K562 (cell line): ENCODE results near the gene SETD3.

ENCODE experiments used
- AFF1 ChIP-seq, 2 experiments: fragments of 450-650 bp; IDR thresholded peaks; 2 replicates each; pipeline ENCODE4 v1.6.1; 2018; ENCODE audit warnings: mild to moderate bottlenecking in 2 of 2, low read depth in 1 of 2; ENCODE audit not compliant: partially characterized antibody in 2 of 2
- JUN ChIP-seq, 2 experiments: sonication (generic) in 1 of 2; formaldehyde crosslinking in 1 of 2; IDR thresholded peaks; 2 replicates each; pipeline versions ENCODE4 v1.6.1 to v1.8.0; 2012 to 2022; ENCODE audit warnings: borderline replicate concordance in 2 of 2, mild to moderate bottlenecking in 2 of 2, improper control_type of control experiment in 1 of 2, low read depth in 1 of 2, low read length in 1 of 2, missing genetic modification reagents in 1 of 2
- PCBP2 ChIP-seq: fragments of 200-400 bp; formaldehyde crosslinking; IDR thresholded peaks from 2 replicates; pipeline ENCODE4 v1.6.1; 2018; ENCODE audit warnings: low read length, low read depth, mild to moderate bottlenecking, moderate library complexity; ENCODE audit not compliant: poor library complexity, severe bottlenecking
- POLR2A ChIP-seq: fragments of 450-650 bp; conservative IDR thresholded peaks from 2 replicates; pipeline ENCODE4 v1.6.1; 2016
- PYGO2 ChIP-seq: fragments of 450-650 bp; IDR thresholded peaks from 2 replicates; pipeline ENCODE4 v1.6.1; 2016; ENCODE audit warnings: mild to moderate bottlenecking, missing genetic modification characterization, moderate library complexity, missing compliant biosample characterization
- SMARCC2 ChIP-seq: fragments of 450-650 bp; IDR thresholded peaks from 2 replicates; pipeline ENCODE4 v1.6.1; 2017; ENCODE audit warnings: antibody characterized with exemption, moderate library complexity, mild to moderate bottlenecking, low read depth
- ZC3H4 ChIP-seq: sonication (generic); formaldehyde crosslinking; IDR thresholded peaks from 2 replicates; pipeline ENCODE4 v1.9.0; 2021; ENCODE audit warnings: missing genetic modification reagents, borderline replicate concordance
- ZNF311 ChIP-seq: fragments of 250-450 bp; sonication (Bioruptor Pico); IDR thresholded peaks from 2 replicates; pipeline ENCODE4 v1.4.0; 2020; ENCODE audit warnings: mild to moderate bottlenecking, moderate library complexity
- TF ChIP-seq, protein P1 (sequence below): fragments of 250-450 bp; sonication (Bioruptor Pico); IDR thresholded peaks from 2 replicates; pipeline ENCODE4 v1.4.0; 2020; ENCODE audit warnings: borderline replicate concordance
- TF ChIP-seq, protein P2 (sequence below): fragments of 200-600 bp; sonication (generic); IDR thresholded peaks from one replicate; pipeline ENCODE4 v1.6.1; 2012; ENCODE audit warnings: mild to moderate bottlenecking, low read depth, low read length, inconsistent platforms
- TF ChIP-seq, protein P3 (sequence below): sonication (generic); formaldehyde crosslinking; IDR thresholded peaks from 2 replicates; pipeline ENCODE4 v1.8.1; 2023; ENCODE audit warnings: mild to moderate bottlenecking, missing genetic modification reagents
- TF ChIP-seq, protein P4 (sequence below): fragments of 450-650 bp; formaldehyde crosslinking; IDR thresholded peaks from 2 replicates; pipeline ENCODE4 v1.4.0; 2022; ENCODE audit warnings: missing genetic modification characterization

GRCh38 chr14:99512110-99512449 is 31.4 kb upstream of the SETD3 start:
- TF ChIP-seq, protein P1, sequence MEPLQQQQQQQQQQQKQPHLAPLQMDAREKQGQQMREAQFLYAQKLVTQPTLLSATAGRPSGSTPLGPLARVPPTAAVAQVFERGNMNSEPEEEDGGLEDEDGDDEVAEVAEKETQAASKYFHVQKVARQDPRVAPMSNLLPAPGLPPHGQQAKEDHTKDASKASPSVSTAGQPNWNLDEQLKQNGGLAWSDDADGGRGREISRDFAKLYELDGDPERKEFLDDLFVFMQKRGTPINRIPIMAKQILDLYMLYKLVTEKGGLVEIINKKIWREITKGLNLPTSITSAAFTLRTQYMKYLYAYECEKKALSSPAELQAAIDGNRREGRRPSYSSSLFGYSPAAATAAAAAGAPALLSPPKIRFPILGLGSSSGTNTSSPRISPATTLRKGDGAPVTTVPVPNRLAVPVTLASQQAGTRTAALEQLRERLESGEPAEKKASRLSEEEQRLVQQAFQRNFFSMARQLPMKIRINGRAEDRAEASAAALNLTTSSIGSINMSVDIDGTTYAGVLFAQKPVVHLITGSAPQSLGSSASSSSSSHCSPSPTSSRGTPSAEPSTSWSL (CRISPR knock-in tag), result no peak
- TF ChIP-seq POLR2A, result no peak
- TF ChIP-seq AFF1 (IDR thresholded peaks at IDR 0.05; ENCODE audit: low read depth in 1 of 2, partially characterized antibody in 2 of 2), result no peak
- no peak for TF ChIP-seq PYGO2 (tag)
- TF ChIP-seq, protein P2, sequence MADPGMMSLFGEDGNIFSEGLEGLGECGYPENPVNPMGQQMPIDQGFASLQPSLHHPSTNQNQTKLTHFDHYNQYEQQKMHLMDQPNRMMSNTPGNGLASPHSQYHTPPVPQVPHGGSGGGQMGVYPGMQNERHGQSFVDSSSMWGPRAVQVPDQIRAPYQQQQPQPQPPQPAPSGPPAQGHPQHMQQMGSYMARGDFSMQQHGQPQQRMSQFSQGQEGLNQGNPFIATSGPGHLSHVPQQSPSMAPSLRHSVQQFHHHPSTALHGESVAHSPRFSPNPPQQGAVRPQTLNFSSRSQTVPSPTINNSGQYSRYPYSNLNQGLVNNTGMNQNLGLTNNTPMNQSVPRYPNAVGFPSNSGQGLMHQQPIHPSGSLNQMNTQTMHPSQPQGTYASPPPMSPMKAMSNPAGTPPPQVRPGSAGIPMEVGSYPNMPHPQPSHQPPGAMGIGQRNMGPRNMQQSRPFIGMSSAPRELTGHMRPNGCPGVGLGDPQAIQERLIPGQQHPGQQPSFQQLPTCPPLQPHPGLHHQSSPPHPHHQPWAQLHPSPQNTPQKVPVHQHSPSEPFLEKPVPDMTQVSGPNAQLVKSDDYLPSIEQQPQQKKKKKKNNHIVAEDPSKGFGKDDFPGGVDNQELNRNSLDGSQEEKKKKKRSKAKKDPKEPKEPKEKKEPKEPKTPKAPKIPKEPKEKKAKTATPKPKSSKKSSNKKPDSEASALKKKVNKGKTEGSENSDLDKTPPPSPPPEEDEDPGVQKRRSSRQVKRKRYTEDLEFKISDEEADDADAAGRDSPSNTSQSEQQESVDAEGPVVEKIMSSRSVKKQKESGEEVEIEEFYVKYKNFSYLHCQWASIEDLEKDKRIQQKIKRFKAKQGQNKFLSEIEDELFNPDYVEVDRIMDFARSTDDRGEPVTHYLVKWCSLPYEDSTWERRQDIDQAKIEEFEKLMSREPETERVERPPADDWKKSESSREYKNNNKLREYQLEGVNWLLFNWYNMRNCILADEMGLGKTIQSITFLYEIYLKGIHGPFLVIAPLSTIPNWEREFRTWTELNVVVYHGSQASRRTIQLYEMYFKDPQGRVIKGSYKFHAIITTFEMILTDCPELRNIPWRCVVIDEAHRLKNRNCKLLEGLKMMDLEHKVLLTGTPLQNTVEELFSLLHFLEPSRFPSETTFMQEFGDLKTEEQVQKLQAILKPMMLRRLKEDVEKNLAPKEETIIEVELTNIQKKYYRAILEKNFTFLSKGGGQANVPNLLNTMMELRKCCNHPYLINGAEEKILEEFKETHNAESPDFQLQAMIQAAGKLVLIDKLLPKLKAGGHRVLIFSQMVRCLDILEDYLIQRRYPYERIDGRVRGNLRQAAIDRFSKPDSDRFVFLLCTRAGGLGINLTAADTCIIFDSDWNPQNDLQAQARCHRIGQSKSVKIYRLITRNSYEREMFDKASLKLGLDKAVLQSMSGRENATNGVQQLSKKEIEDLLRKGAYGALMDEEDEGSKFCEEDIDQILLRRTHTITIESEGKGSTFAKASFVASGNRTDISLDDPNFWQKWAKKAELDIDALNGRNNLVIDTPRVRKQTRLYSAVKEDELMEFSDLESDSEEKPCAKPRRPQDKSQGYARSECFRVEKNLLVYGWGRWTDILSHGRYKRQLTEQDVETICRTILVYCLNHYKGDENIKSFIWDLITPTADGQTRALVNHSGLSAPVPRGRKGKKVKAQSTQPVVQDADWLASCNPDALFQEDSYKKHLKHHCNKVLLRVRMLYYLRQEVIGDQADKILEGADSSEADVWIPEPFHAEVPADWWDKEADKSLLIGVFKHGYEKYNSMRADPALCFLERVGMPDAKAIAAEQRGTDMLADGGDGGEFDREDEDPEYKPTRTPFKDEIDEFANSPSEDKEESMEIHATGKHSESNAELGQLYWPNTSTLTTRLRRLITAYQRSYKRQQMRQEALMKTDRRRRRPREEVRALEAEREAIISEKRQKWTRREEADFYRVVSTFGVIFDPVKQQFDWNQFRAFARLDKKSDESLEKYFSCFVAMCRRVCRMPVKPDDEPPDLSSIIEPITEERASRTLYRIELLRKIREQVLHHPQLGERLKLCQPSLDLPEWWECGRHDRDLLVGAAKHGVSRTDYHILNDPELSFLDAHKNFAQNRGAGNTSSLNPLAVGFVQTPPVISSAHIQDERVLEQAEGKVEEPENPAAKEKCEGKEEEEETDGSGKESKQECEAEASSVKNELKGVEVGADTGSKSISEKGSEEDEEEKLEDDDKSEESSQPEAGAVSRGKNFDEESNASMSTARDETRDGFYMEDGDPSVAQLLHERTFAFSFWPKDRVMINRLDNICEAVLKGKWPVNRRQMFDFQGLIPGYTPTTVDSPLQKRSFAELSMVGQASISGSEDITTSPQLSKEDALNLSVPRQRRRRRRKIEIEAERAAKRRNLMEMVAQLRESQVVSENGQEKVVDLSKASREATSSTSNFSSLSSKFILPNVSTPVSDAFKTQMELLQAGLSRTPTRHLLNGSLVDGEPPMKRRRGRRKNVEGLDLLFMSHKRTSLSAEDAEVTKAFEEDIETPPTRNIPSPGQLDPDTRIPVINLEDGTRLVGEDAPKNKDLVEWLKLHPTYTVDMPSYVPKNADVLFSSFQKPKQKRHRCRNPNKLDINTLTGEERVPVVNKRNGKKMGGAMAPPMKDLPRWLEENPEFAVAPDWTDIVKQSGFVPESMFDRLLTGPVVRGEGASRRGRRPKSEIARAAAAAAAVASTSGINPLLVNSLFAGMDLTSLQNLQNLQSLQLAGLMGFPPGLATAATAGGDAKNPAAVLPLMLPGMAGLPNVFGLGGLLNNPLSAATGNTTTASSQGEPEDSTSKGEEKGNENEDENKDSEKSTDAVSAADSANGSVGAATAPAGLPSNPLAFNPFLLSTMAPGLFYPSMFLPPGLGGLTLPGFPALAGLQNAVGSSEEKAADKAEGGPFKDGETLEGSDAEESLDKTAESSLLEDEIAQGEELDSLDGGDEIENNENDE, result no peak
- no peak for TF ChIP-seq JUN (IDR thresholded peaks at IDR 0.05; ENCODE audit: borderline replicate concordance, low read depth, low read length)
- TF ChIP-seq JUN (CRISPR knock-in tag; IDR thresholded peaks at IDR 0.05; ENCODE audit: borderline replicate concordance), result no peak
- no peak for TF ChIP-seq ZC3H4 (CRISPR knock-in tag)
- TF ChIP-seq, protein P3, sequence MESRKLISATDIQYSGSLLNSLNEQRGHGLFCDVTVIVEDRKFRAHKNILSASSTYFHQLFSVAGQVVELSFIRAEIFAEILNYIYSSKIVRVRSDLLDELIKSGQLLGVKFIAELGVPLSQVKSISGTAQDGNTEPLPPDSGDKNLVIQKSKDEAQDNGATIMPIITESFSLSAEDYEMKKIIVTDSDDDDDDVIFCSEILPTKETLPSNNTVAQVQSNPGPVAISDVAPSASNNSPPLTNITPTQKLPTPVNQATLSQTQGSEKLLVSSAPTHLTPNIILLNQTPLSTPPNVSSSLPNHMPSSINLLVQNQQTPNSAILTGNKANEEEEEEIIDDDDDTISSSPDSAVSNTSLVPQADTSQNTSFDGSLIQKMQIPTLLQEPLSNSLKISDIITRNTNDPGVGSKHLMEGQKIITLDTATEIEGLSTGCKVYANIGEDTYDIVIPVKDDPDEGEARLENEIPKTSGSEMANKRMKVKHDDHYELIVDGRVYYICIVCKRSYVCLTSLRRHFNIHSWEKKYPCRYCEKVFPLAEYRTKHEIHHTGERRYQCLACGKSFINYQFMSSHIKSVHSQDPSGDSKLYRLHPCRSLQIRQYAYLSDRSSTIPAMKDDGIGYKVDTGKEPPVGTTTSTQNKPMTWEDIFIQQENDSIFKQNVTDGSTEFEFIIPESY (CRISPR knock-in tag), result no peak
- TF ChIP-seq SMARCC2, result no peak
- TF ChIP-seq, protein P4, sequence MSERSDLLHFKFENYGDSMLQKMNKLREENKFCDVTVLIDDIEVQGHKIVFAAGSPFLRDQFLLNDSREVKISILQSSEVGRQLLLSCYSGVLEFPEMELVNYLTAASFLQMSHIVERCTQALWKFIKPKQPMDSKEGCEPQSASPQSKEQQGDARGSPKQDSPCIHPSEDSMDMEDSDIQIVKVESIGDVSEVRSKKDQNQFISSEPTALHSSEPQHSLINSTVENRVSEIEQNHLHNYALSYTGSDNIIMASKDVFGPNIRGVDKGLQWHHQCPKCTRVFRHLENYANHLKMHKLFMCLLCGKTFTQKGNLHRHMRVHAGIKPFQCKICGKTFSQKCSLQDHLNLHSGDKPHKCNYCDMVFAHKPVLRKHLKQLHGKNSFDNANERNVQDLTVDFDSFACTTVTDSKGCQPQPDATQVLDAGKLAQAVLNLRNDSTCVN (CRISPR knock-in tag), result no peak
- TF ChIP-seq PCBP2, result no peak
- TF ChIP-seq ZNF311, result no peak
